Activated naive CD4-positive, alpha-beta T cell treated with anti-CD3 and anti-CD28 coated beads, Interleukin-2, amount 50 U/mL, for 24 hours (primary cell): ENCODE measurements around the gene LYRM2.
"Not testable (repeated sequence)": the region's sequence is repeated elsewhere in the genome, so short reads cannot be mapped to it uniquely, and the experiment has no call there.

ENCODE experiments used
- H3K27ac Mint-ChIP-seq: one replicate; pipeline ENCODE4 v1.8.0; 2021; ENCODE audit warnings: mild to moderate bottlenecking, mixed read lengths
- H3K27me3 Mint-ChIP-seq: one replicate; pipeline ENCODE4 v1.8.0; 2021; ENCODE audit warnings: mixed read lengths
- H3K36me3 Mint-ChIP-seq: one replicate; pipeline ENCODE4 v1.8.0; 2021; ENCODE audit warnings: mixed read lengths
- H3K4me1 Mint-ChIP-seq: one replicate; pipeline ENCODE4 v1.8.0; 2021; ENCODE audit warnings: mixed read lengths
- H3K4me3 Mint-ChIP-seq: one replicate; pipeline ENCODE4 v1.8.0; 2021; ENCODE audit warnings: mild to moderate bottlenecking, mixed read lengths
- H3K9me3 Mint-ChIP-seq: one replicate; pipeline ENCODE4 v1.8.0; 2021; ENCODE audit warnings: mixed read lengths

The LYRM2 gene

GRCh38 chr6:89661559-89661958 is 23.0 kb upstream of the LYRM2 start:
- no peak overlapping the region for H3K4me3 Mint-ChIP-seq
- H3K4me1 Mint-ChIP-seq, result no peaks in the 10 kb centered on the region
- H3K27ac Mint-ChIP-seq, result peak overlapping the region; percentile 14
- H3K27me3 Mint-ChIP-seq, result no peaks in the 10 kb centered on the region
- peaks cover 20% of the 10 kb centered on the region for H3K36me3 Mint-ChIP-seq
- no peaks in the 10 kb centered on the region for H3K9me3 Mint-ChIP-seq

- no peaks in the 10 kb centered on the region for H3K4me1 Mint-ChIP-seq
- H3K27me3 Mint-ChIP-seq, result no peaks in the 10 kb centered on the region
- H3K36me3 Mint-ChIP-seq, result peaks cover 20% of the 10 kb centered on the region
- no peaks in the 10 kb centered on the region for H3K9me3 Mint-ChIP-seq
- H3K4me3 Mint-ChIP-seq, result no peak overlapping the region
- no peak overlapping the region for H3K27ac Mint-ChIP-seq
These were observed 22.4 kb upstream of the LYRM2 start for GRCh38 chr6:89660981-89661380.

- H3K4me1 Mint-ChIP-seq, result no peaks in the 10 kb centered on the region
- H3K27me3 Mint-ChIP-seq, result no peaks in the 10 kb centered on the region
- H3K36me3 Mint-ChIP-seq, result peaks cover 16% of the 10 kb centered on the region
- no peak overlapping the region for H3K27ac Mint-ChIP-seq
- no peaks in the 10 kb centered on the region for H3K9me3 Mint-ChIP-seq
- no peak overlapping the region for H3K4me3 Mint-ChIP-seq
These were observed 19.1 kb upstream of the LYRM2 start for GRCh38 chr6:89657445-89658158.

- Mint-ChIP-seq H3K9me3 (no peaks in the 10 kb centered on the region), H3K36me3 (peaks cover 14% of the 10 kb centered on the region), H3K4me1 (no peaks in the 10 kb centered on the region), H3K27me3 (no peaks in the 10 kb centered on the region), H3K4me3 (no peak overlapping the region), H3K27ac (no peak overlapping the region)
These were observed 16.6 kb upstream of the LYRM2 start for GRCh38 chr6:89655122-89655521.

GRCh38 chr6:89650579-89650978 is 12.0 kb upstream of the LYRM2 start:
- H3K27me3 Mint-ChIP-seq, result no peaks in the 10 kb centered on the region
- no peaks in the 10 kb centered on the region for H3K4me1 Mint-ChIP-seq
- no peak overlapping the region for H3K4me3 Mint-ChIP-seq
- no peaks in the 10 kb centered on the region for H3K9me3 Mint-ChIP-seq
- H3K36me3 Mint-ChIP-seq, result peaks cover 23% of the 10 kb centered on the region
- no peak overlapping the region for H3K27ac Mint-ChIP-seq

GRCh38 chr6:89649682-89650081 is 11.1 kb upstream of the LYRM2 start:
- Mint-ChIP-seq H3K36me3 (peaks cover 25% of the 10 kb centered on the region), H3K4me3 (no peak overlapping the region), H3K4me1 (no peaks in the 10 kb centered on the region), H3K9me3 (no peaks in the 10 kb centered on the region), H3K27me3 (no peaks in the 10 kb centered on the region), H3K27ac (no peak overlapping the region)

- no peaks in the 10 kb centered on the region for H3K4me1 Mint-ChIP-seq
- H3K27ac Mint-ChIP-seq, result no peak overlapping the region
- peaks cover 21% of the 10 kb centered on the region for H3K36me3 Mint-ChIP-seq
- H3K4me3 Mint-ChIP-seq, result no peak overlapping the region
- H3K9me3 Mint-ChIP-seq, result no peaks in the 10 kb centered on the region
- H3K27me3 Mint-ChIP-seq, result no peaks in the 10 kb centered on the region
These were observed 6.3 kb upstream of the LYRM2 start for GRCh38 chr6:89644864-89645263.

GRCh38 chr6:89643406-89643805 is 4.9 kb upstream of the LYRM2 start:
- Mint-ChIP-seq H3K4me1 (peaks cover 14% of the 10 kb centered on the region), H3K27me3 (no peaks in the 10 kb centered on the region), H3K36me3 (peaks cover 21% of the 10 kb centered on the region), H3K27ac (no peak overlapping the region), H3K9me3 (no peaks in the 10 kb centered on the region), H3K4me3 (no peak overlapping the region)

- H3K36me3 Mint-ChIP-seq, result peaks cover 22% of the 10 kb centered on the region
- no peak overlapping the region for H3K27ac Mint-ChIP-seq
- H3K4me3 Mint-ChIP-seq, result no peak overlapping the region
- no peaks in the 10 kb centered on the region for H3K27me3 Mint-ChIP-seq
- H3K9me3 Mint-ChIP-seq, result no peaks in the 10 kb centered on the region
- peaks cover 18% of the 10 kb centered on the region for H3K4me1 Mint-ChIP-seq
These were observed 4.4 kb upstream of the LYRM2 start for GRCh38 chr6:89642956-89643355.

GRCh38 chr6:89641581-89641980 is 3.0 kb upstream of the LYRM2 start:
- H3K36me3 Mint-ChIP-seq, result peaks cover 19% of the 10 kb centered on the region
- H3K27me3 Mint-ChIP-seq, H3K9me3 Mint-ChIP-seq, H3K4me3 Mint-ChIP-seq, H3K27ac Mint-ChIP-seq: not testable (repeated sequence)
- peaks cover 27% of the 10 kb centered on the region for H3K4me1 Mint-ChIP-seq

GRCh38 chr6:89640804-89641203 is 2.3 kb upstream of the LYRM2 start:
- peaks cover 34% of the 10 kb centered on the region for H3K4me1 Mint-ChIP-seq
- no peaks in the 10 kb centered on the region for H3K9me3 Mint-ChIP-seq
- no peak overlapping the region for H3K27ac Mint-ChIP-seq
- H3K4me3 Mint-ChIP-seq, result no peak overlapping the region
- no peaks in the 10 kb centered on the region for H3K27me3 Mint-ChIP-seq
- peaks cover 20% of the 10 kb centered on the region for H3K36me3 Mint-ChIP-seq

GRCh38 chr6:89637960-89638319 is 607 bp downstream of the LYRM2 start:
- peaks cover 25% of the 10 kb centered on the region for H3K36me3 Mint-ChIP-seq
- peaks cover 44% of the 10 kb centered on the region for H3K4me1 Mint-ChIP-seq
- H3K4me3 Mint-ChIP-seq, result peak overlapping the region; percentile 92
- H3K27me3 Mint-ChIP-seq, result no peaks in the 10 kb centered on the region
- no peaks in the 10 kb centered on the region for H3K9me3 Mint-ChIP-seq
- peak overlapping the region; percentile 100 for H3K27ac Mint-ChIP-seq

GRCh38 chr6:89636412-89636811 is 2.1 kb downstream of the LYRM2 start:
- not testable (repeated sequence) for H3K27ac Mint-ChIP-seq, H3K27me3 Mint-ChIP-seq, H3K9me3 Mint-ChIP-seq
- H3K36me3 Mint-ChIP-seq, result peaks cover 25% of the 10 kb centered on the region
- H3K4me1 Mint-ChIP-seq, result peaks cover 44% of the 10 kb centered on the region
- peak overlapping the region; percentile 33 for H3K4me3 Mint-ChIP-seq

- no peak overlapping the region for H3K4me3 Mint-ChIP-seq
- H3K27me3 Mint-ChIP-seq, result no peaks in the 10 kb centered on the region
- H3K4me1 Mint-ChIP-seq, result peaks cover 7% of the 10 kb centered on the region
- peaks cover 8% of the 10 kb centered on the region for H3K36me3 Mint-ChIP-seq
- H3K9me3 Mint-ChIP-seq, result no peaks in the 10 kb centered on the region
- H3K27ac Mint-ChIP-seq, result no peak overlapping the region
These were observed 8.1 kb downstream of the LYRM2 start for GRCh38 chr6:89630488-89630887.

- peaks cover 7% of the 10 kb centered on the region for H3K36me3 Mint-ChIP-seq
- no peaks in the 10 kb centered on the region for H3K27me3 Mint-ChIP-seq
- no peak overlapping the region for H3K4me3 Mint-ChIP-seq
- no peaks in the 10 kb centered on the region for H3K9me3 Mint-ChIP-seq
- no peak overlapping the region for H3K27ac Mint-ChIP-seq
- no peaks in the 10 kb centered on the region for H3K4me1 Mint-ChIP-seq
These were observed 14.8 kb downstream of the LYRM2 start for GRCh38 chr6:89623749-89624148.

- no peak overlapping the region for H3K27ac Mint-ChIP-seq
- H3K27me3 Mint-ChIP-seq, result no peaks in the 10 kb centered on the region
- H3K36me3 Mint-ChIP-seq, result peaks cover 6% of the 10 kb centered on the region
- H3K4me3 Mint-ChIP-seq, result no peak overlapping the region
- H3K9me3 Mint-ChIP-seq, result no peaks in the 10 kb centered on the region
- H3K4me1 Mint-ChIP-seq, result no peaks in the 10 kb centered on the region
These were observed 19.0 kb downstream of the LYRM2 start for GRCh38 chr6:89619567-89619966.

- no peaks in the 10 kb centered on the region for H3K9me3 Mint-ChIP-seq
- no peaks in the 10 kb centered on the region for H3K27me3 Mint-ChIP-seq
These were observed 20.5 kb downstream of the LYRM2 start for GRCh38 chr6:89618026-89618425.

More at GRCh38 chr6:89618026-89618425, 20.5 kb downstream of the LYRM2 start:
- Mint-ChIP-seq H3K36me3 (peaks cover 4% of the 10 kb centered on the region), H3K4me3 (no peak overlapping the region), H3K27ac (no peak overlapping the region), H3K4me1 (no peaks in the 10 kb centered on the region)
